ENCODE measurements around the gene ROBO1. TPM values are rescaled to one million over a fixed set of nuclear protein-coding genes. Genes with fewer than 3 reads are reported as not detected.
"Not testable (repeated sequence)": the region's sequence is repeated elsewhere in the genome, so short reads cannot be mapped to it uniquely, and the experiment has no call there.

The ROBO1 gene
- total RNA-seq, 1 donor from 2014 or later: 7.1 TPM

- intact Hi-C loops (cut with micrococcal nuclease): no loop called here
- H3K4me3 ChIP-seq: no peak overlapping the region
- no peak overlapping the region for H3K27ac ChIP-seq (replicated peaks)
- H3K9me3 ChIP-seq (replicated peaks): no peaks in the 10 kb centered on the region
- no peaks in the 10 kb centered on the region for H3K36me3 ChIP-seq
- H3K4me1 ChIP-seq: no peaks in the 10 kb centered on the region
- H3K27me3 ChIP-seq (ENCODE audit: low read depth): no peaks in the 10 kb centered on the region
- no peak for DNase-seq
- TF ChIP-seq, protein P1, sequence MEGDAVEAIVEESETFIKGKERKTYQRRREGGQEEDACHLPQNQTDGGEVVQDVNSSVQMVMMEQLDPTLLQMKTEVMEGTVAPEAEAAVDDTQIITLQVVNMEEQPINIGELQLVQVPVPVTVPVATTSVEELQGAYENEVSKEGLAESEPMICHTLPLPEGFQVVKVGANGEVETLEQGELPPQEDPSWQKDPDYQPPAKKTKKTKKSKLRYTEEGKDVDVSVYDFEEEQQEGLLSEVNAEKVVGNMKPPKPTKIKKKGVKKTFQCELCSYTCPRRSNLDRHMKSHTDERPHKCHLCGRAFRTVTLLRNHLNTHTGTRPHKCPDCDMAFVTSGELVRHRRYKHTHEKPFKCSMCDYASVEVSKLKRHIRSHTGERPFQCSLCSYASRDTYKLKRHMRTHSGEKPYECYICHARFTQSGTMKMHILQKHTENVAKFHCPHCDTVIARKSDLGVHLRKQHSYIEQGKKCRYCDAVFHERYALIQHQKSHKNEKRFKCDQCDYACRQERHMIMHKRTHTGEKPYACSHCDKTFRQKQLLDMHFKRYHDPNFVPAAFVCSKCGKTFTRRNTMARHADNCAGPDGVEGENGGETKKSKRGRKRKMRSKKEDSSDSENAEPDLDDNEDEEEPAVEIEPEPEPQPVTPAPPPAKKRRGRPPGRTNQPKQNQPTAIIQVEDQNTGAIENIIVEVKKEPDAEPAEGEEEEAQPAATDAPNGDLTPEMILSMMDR (IDR thresholded peaks at IDR 0.05; ENCODE audit: borderline replicate concordance): no peak
These were observed 441.2 kb downstream of the ROBO1 start for GRCh38 chr3:79326642-79327041.

GRCh38 chr3:79325833-79326383, 441.9 kb downstream of the ROBO1 start:
- H3K27me3 ChIP-seq (ENCODE audit: low read depth); H3K4me3 ChIP-seq; H3K27ac ChIP-seq (replicated peaks); H3K4me1 ChIP-seq; DNase-seq; intact Hi-C loops (cut with micrococcal nuclease); H3K36me3 ChIP-seq; H3K9me3 ChIP-seq (replicated peaks): not testable (repeated sequence)

- no peak for DNase-seq
- intact Hi-C loops (cut with micrococcal nuclease): no loop called here
These were observed 450.0 kb downstream of the ROBO1 start for GRCh38 chr3:79317551-79318518.

GRCh38 chr3:79314962-79315361, 452.8 kb downstream of the ROBO1 start:
- Histone ChIP-seq H3K27ac (replicated peaks) (no peak overlapping the region), H3K9me3 (replicated peaks) (no peaks in the 10 kb centered on the region), H3K4me1 (no peaks in the 10 kb centered on the region), H3K4me3 (no peak overlapping the region), H3K27me3 (ENCODE audit: low read depth) (no peaks in the 10 kb centered on the region), H3K36me3 (no peaks in the 10 kb centered on the region)
- DNase-seq: no peak
- TF ChIP-seq, protein P1 (IDR thresholded peaks at IDR 0.05; ENCODE audit: borderline replicate concordance): no peak
- intact Hi-C loops (cut with micrococcal nuclease): no loop called here

More at GRCh38 chr3:79317551-79318518, 450.0 kb downstream of the ROBO1 start:
- H3K27me3 ChIP-seq (ENCODE audit: low read depth): no peaks in the 10 kb centered on the region
- H3K4me1 ChIP-seq: no peaks in the 10 kb centered on the region
- TF ChIP-seq, protein P1 (IDR thresholded peaks at IDR 0.05; ENCODE audit: borderline replicate concordance): no peak
- no peak overlapping the region for H3K4me3 ChIP-seq
- H3K27ac ChIP-seq (replicated peaks): no peak overlapping the region
- no peaks in the 10 kb centered on the region for H3K36me3 ChIP-seq
- no peaks in the 10 kb centered on the region for H3K9me3 ChIP-seq (replicated peaks)

DNA sequence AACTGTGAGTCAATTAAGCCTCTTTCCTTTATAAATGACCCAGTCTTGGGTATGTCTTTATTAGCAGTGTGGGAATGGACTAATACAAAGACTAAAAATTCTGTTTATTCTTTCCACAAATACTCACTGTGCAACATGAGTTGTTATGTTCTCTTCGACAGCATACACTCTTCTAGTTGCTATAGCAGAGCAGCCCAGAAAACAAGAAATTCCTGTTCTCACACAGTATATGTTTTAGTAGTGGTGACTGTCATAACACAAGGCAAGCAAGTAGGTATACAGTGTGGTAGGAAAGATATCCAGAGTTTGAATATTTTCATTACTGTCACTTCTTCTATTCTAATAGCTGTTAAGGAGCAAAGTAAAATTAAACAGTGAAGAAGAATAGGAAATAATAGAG, 453.3 kb downstream of the ROBO1 start:
- TF ChIP-seq, protein P1 (IDR thresholded peaks at IDR 0.05; ENCODE audit: borderline replicate concordance): no peak
- no peaks in the 10 kb centered on the region for H3K36me3 ChIP-seq
- no peak overlapping the region for H3K4me3 ChIP-seq
- no peak for DNase-seq
- no peaks in the 10 kb centered on the region for H3K27me3 ChIP-seq (ENCODE audit: low read depth)
- no peaks in the 10 kb centered on the region for H3K9me3 ChIP-seq (replicated peaks)
- H3K27ac ChIP-seq (replicated peaks): no peak overlapping the region
- intact Hi-C loops (cut with micrococcal nuclease): no loop called here
- no peaks in the 10 kb centered on the region for H3K4me1 ChIP-seq

GRCh38 chr3:79310016-79310415, 457.8 kb downstream of the ROBO1 start:
- no peak for DNase-seq
- no peaks in the 10 kb centered on the region for H3K36me3 ChIP-seq
- H3K4me1 ChIP-seq: no peaks in the 10 kb centered on the region
- TF ChIP-seq, protein P1 (IDR thresholded peaks at IDR 0.05; ENCODE audit: borderline replicate concordance): no peak
- intact Hi-C loops (cut with micrococcal nuclease): no loop called here
- H3K27ac ChIP-seq (replicated peaks): no peak overlapping the region
- no peaks in the 10 kb centered on the region for H3K27me3 ChIP-seq (ENCODE audit: low read depth)
- no peak overlapping the region for H3K4me3 ChIP-seq
- H3K9me3 ChIP-seq (replicated peaks): no peaks in the 10 kb centered on the region

Measured in left ventricle myocardium inferior (tissue), 1 donor.